B cell (primary cell): ENCODE data around the gene MTPN.

ENCODE experiments used
- EZH2 ChIP-seq: IDR thresholded peaks from 2 replicates; pipeline ENCODE4 v1.6.1; 2012; ENCODE audit warnings: borderline replicate concordance, low read depth, mild to moderate bottlenecking, moderate library complexity, low read length; ENCODE audit not compliant: insufficient read depth, poor library complexity, severe bottlenecking
- TF ChIP-seq, protein P1 (sequence below): fragments of 200-600 bp; IDR thresholded peaks from one replicate; pipeline ENCODE4 v1.8.0; 2022; ENCODE audit warnings: antibody characterized with exemption, mild to moderate bottlenecking

DNA sequence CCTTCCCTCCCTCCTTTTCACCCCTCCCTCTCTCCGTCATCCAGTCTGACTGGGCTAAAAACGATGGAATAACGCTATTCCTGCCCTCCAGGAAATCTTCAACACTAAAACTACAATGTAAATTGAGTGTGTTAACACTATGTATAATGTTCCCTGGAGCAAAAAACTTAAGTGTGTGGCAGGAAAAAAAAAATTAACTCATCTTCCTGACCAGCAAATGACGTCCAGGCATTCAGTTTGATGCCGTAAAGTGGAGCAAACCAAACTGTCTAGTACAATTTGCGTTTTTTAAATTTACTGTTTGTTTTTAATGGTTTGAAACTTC is 545 bp upstream of the MTPN start:
- TF ChIP-seq, protein P1, sequence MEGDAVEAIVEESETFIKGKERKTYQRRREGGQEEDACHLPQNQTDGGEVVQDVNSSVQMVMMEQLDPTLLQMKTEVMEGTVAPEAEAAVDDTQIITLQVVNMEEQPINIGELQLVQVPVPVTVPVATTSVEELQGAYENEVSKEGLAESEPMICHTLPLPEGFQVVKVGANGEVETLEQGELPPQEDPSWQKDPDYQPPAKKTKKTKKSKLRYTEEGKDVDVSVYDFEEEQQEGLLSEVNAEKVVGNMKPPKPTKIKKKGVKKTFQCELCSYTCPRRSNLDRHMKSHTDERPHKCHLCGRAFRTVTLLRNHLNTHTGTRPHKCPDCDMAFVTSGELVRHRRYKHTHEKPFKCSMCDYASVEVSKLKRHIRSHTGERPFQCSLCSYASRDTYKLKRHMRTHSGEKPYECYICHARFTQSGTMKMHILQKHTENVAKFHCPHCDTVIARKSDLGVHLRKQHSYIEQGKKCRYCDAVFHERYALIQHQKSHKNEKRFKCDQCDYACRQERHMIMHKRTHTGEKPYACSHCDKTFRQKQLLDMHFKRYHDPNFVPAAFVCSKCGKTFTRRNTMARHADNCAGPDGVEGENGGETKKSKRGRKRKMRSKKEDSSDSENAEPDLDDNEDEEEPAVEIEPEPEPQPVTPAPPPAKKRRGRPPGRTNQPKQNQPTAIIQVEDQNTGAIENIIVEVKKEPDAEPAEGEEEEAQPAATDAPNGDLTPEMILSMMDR = no peak
- no peak for TF ChIP-seq EZH2
